HepG2 (cell line): ENCODE measurements around the gene CLDN4. TPM values are rescaled to one million over a fixed set of nuclear protein-coding genes. Genes with fewer than 3 reads are reported as not detected.

Experiments
- ATF2 ChIP-seq: sonication (generic); formaldehyde crosslinking; IDR thresholded peaks from 2 replicates; pipeline ENCODE4 v1.4.0; 2020; ENCODE audit warnings: missing genetic modification reagents
- CSRNP1 ChIP-seq: sonication (generic); formaldehyde crosslinking; IDR thresholded peaks from 2 replicates; pipeline ENCODE4 v1.8.1; 2023; ENCODE audit warnings: mild to moderate bottlenecking, missing genetic modification reagents
- DMAP1 ChIP-seq: IDR thresholded peaks from 2 replicates; pipeline ENCODE4 v1.6.1; 2016
- FOXK1 ChIP-seq: sonication (generic); formaldehyde crosslinking; IDR thresholded peaks from 2 replicates; pipeline ENCODE4 v1.4.0; 2020; ENCODE audit warnings: low read depth, missing genetic modification reagents, borderline replicate concordance
- GABPB1 ChIP-seq: IDR thresholded peaks from 2 replicates; pipeline ENCODE4 v1.6.1; 2016; ENCODE audit warnings: mild to moderate bottlenecking, missing genetic modification reagents, moderate library complexity, missing compliant biosample characterization
- HDAC1 ChIP-seq: sonication (generic); formaldehyde crosslinking; IDR thresholded peaks from 2 replicates; pipeline ENCODE4 v1.5.1; 2020; ENCODE audit warnings: mild to moderate bottlenecking, missing genetic modification reagents
- HDAC6 ChIP-seq: fragments of 200-600 bp; sonication (generic); IDR thresholded peaks from 2 replicates; pipeline ENCODE4 v1.7.0; 2017; ENCODE audit warnings: mild to moderate bottlenecking, antibody characterized with exemption, low read length, low read depth
- HNRNPLL ChIP-seq: fragments of 200-400 bp; formaldehyde crosslinking; IDR thresholded peaks from 2 replicates; pipeline ENCODE4 v1.6.1; 2017; ENCODE audit warnings: mild to moderate bottlenecking, low read depth, low read length; ENCODE audit not compliant: poor library complexity, severe bottlenecking
- MYC ChIP-seq: sonication (generic); formaldehyde crosslinking; IDR thresholded peaks from 2 replicates; pipeline ENCODE4 v1.9.0; 2021; ENCODE audit warnings: missing genetic modification reagents, borderline replicate concordance
- NFKB2 ChIP-seq: sonication (generic); formaldehyde crosslinking; IDR thresholded peaks from 2 replicates; pipeline ENCODE4 v1.4.0; 2020; ENCODE audit warnings: missing genetic modification reagents, borderline replicate concordance
- NFYB ChIP-seq: sonication (generic); formaldehyde crosslinking; IDR thresholded peaks from 2 replicates; pipeline ENCODE4 v1.4.0; 2020; ENCODE audit warnings: missing genetic modification reagents
- NRL ChIP-seq: sonication (generic); formaldehyde crosslinking; IDR thresholded peaks from 2 replicates; pipeline ENCODE4 v1.5.0; 2020; ENCODE audit warnings: missing genetic modification reagents, mild to moderate bottlenecking, moderate library complexity, borderline replicate concordance
- SALL1 ChIP-seq: sonication (generic); formaldehyde crosslinking; IDR thresholded peaks from 2 replicates; pipeline ENCODE4 v1.8.0; 2022; ENCODE audit warnings: mild to moderate bottlenecking, missing genetic modification reagents
- SAP130 ChIP-seq: IDR thresholded peaks from 2 replicates; pipeline ENCODE4 v1.6.1; 2016; ENCODE audit warnings: low read depth
- SP5 ChIP-seq: IDR thresholded peaks from 2 replicates; pipeline ENCODE4 v1.6.1; 2016; ENCODE audit warnings: low read depth, borderline replicate concordance
- TIGD3 ChIP-seq: sonication (generic); formaldehyde crosslinking; IDR thresholded peaks from 2 replicates; pipeline ENCODE4 v1.5.1; 2020; ENCODE audit warnings: mild to moderate bottlenecking, missing genetic modification reagents, borderline replicate concordance
- ZBTB20 ChIP-seq: sonication (generic); formaldehyde crosslinking; IDR thresholded peaks from 2 replicates; pipeline ENCODE4 v1.8.1; 2023; ENCODE audit warnings: missing genetic modification reagents, low read depth, mild to moderate bottlenecking, borderline replicate concordance
- ZBTB7B ChIP-seq: sonication (generic); formaldehyde crosslinking; IDR thresholded peaks from 2 replicates; pipeline ENCODE4 v1.4.0; 2020; ENCODE audit warnings: missing genetic modification reagents
- ZKSCAN5 ChIP-seq: sonication (generic); formaldehyde crosslinking; IDR thresholded peaks from 2 replicates; pipeline ENCODE4 v1.5.1; 2020; ENCODE audit warnings: mild to moderate bottlenecking, missing genetic modification reagents
- ZMYM4 ChIP-seq: sonication (generic); formaldehyde crosslinking; IDR thresholded peaks from 2 replicates; pipeline ENCODE4 v1.8.1; 2023; ENCODE audit warnings: mild to moderate bottlenecking, missing genetic modification reagents
- ZNF451 ChIP-seq: sonication (generic); formaldehyde crosslinking; IDR thresholded peaks from 2 replicates; pipeline ENCODE4 v1.5.0; 2020; ENCODE audit warnings: mild to moderate bottlenecking, missing genetic modification reagents
- ZNF598 ChIP-seq: sonication (generic); formaldehyde crosslinking; IDR thresholded peaks from 2 replicates; pipeline ENCODE4 v1.5.1; 2020; ENCODE audit warnings: mild to moderate bottlenecking, missing genetic modification reagents, borderline replicate concordance
- ZNF629 ChIP-seq: sonication (generic); formaldehyde crosslinking; conservative IDR thresholded peaks from 2 replicates; pipeline ENCODE4 v1.5.0; 2020; ENCODE audit warnings: missing genetic modification reagents
- ZNF782 ChIP-seq: sonication (generic); formaldehyde crosslinking; IDR thresholded peaks from 2 replicates; pipeline ENCODE4 v1.4.0; 2020; ENCODE audit warnings: missing genetic modification reagents, mild to moderate bottlenecking, borderline replicate concordance
- ZNF788 ChIP-seq: sonication (generic); formaldehyde crosslinking; IDR thresholded peaks from 2 replicates; pipeline ENCODE4 v1.5.0; 2020; ENCODE audit warnings: mild to moderate bottlenecking, missing genetic modification reagents, borderline replicate concordance
- polyA plus RNA-seq, 8 experiments: library from polyadenylated mRNA; depleted of rRNA in 3 of 8; stranded (reverse) in 7 of 8; unstranded in 1 of 8; fragments of >200 nt; fragmentation: Illumina TruSeq in 4 of 8; extraction: Trizol in 4 of 8; gene quantifications; 2 replicates each; pipeline versions ENCODE4 v1.2.1 to v1.2.3, GENCODE V29; 2011 to 2016; ENCODE audit warnings: low read depth in 4 of 8, missing spikeins in 1 of 8, mixed read lengths in 1 of 8; ENCODE audit not compliant: insufficient read depth in 1 of 8
- total RNA-seq, 5 experiments: library from RNA; depleted of rRNA; stranded (reverse); fragments of >200 nt; fragmentation: Illumina TruSeq; extraction: Trizol; gene quantifications; 2 replicates each; pipeline ENCODE4 v1.2.3, GENCODE V29; 2016; ENCODE audit warnings: low read depth in 1 of 5

Gene CLDN4
- total and polyA plus RNA-seq, 2 of the 13 experiments (the other 11 are each of a cell fraction or from before 2014, with no cell fraction given), result 28.2 to 35.7 TPM

GRCh38 chr7:73842067-73842976, 11.5 kb downstream of the CLDN4 start, which contains the start of gene METTL27 (continued):
- TF ChIP-seq ZNF782 (CRISPR knock-in tag) (0 out of 2 replicates have a peak, but pooled peaks have one; percentile 10), SAP130 (CRISPR knock-in tag) (peak; percentile 71), HNRNPLL (peak; percentile 26), ZNF788 (CRISPR knock-in tag) (no peak), SALL1 (CRISPR knock-in tag) (peak; percentile 62), NRL (peak; percentile 78), HDAC1 (CRISPR knock-in tag) (peak; percentile 55; the same call in 1 of the 2 replicates), NFKB2 (CRISPR knock-in tag) (peak; percentile 51; the same call in 1 of the 2 replicates), TIGD3 (0 out of 2 replicates have a peak, but pooled peaks have one; percentile 70), ZNF598 (CRISPR knock-in tag) (0 out of 2 replicates have a peak, but pooled peaks have one; percentile 14), DMAP1 (peak; percentile 48; the same call in 1 of the 2 replicates), ZNF629 (CRISPR knock-in tag) (no peak), ZMYM4 (CRISPR knock-in tag) (0 out of 2 replicates have a peak, but pooled peaks have one; percentile 33), SP5 (CRISPR knock-in tag) (0 out of 2 replicates have a peak, but pooled peaks have one; percentile 27), CSRNP1 (CRISPR knock-in tag) (peak; percentile 65; the same call in 1 of the 2 replicates), HDAC6 (no peak), ZNF451 (CRISPR knock-in tag) (peak; percentile 29; the same call in 1 of the 2 replicates), ZBTB20 (0 out of 2 replicates have a peak, but pooled peaks have one; percentile 27), ZKSCAN5 (CRISPR knock-in tag) (0 out of 2 replicates have a peak, but pooled peaks have one; percentile 30), ATF2 (CRISPR knock-in tag) (peak; percentile 14; the same call in 1 of the 2 replicates), ZBTB7B (CRISPR knock-in tag) (peak; percentile 62), NFYB (peak; percentile 83), GABPB1 (peak; percentile 55; the same call in 1 of the 2 replicates), FOXK1 (0 out of 2 replicates have a peak, but pooled peaks have one; percentile 19), MYC (peak; percentile 35; the same call in 1 of the 2 replicates)
